ENCODE results near the gene COG4.

DNA sequence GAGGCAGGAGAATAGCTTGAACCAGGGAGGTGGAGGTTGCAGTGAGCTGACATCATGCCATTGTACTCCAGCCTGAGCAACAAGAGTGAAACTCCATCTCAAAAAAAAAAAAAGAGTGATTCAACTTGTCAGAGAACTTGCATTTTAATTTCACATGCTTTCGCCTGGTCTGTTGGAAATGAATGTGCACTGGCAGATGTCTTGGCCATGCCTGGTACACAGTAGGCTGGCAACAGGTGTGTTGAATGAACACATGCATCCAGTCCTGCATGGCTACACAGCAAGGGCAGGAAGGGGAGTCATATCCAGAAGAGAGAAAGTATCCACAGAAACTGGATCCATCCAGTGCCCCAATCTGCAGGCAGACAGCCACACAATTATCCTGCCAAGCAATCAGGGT is 11.5 kb downstream of the COG4 start:
- TF ChIP-seq CTCF (IDR thresholded peaks at IDR 0.05) (no peak), POLR2AphosphoS5 (IDR thresholded peaks at IDR 0.05) (no peak)

Data from breast epithelium (tissue), 3 donors.